GM21737 (cell line): ENCODE data around the gene GAPVD1.
A peak's percentile ranks its signal among the peaks of the same experiment; 100 is the strongest.
"Not testable (repeated sequence)": the region's sequence is repeated elsewhere in the genome, so short reads cannot be mapped to it uniquely, and the experiment has no call there.

Experiments used
- ATAC-seq: cut with Tn5 transposase; IDR thresholded peaks from one replicate; pipeline ENCODE4 v1.9.1; 2021; ENCODE audit warnings: mild to moderate bottlenecking, moderate library complexity; ENCODE audit not compliant: unreplicated experiment

Gene GAPVD1

DNA sequence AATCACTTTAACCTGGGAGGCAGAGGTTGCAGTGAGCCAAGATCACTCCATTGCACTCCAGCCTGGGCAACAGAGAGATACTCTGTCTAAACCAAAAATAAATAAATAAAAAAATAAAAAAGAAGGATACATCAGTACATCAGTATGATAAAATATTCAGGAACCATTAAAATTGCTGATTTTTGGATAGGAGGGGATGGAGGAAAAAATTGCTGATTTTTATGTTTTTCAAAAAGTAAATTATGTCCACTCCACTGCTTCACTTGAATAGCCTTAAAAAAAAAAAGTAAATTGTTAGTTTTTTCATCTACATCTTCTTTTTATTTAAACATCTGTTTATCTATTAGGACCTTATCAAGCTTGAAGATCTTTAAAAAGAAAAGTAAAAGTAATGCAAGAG is 7.4 kb upstream of the GAPVD1 start:
- ATAC-seq: no peak

DNA sequence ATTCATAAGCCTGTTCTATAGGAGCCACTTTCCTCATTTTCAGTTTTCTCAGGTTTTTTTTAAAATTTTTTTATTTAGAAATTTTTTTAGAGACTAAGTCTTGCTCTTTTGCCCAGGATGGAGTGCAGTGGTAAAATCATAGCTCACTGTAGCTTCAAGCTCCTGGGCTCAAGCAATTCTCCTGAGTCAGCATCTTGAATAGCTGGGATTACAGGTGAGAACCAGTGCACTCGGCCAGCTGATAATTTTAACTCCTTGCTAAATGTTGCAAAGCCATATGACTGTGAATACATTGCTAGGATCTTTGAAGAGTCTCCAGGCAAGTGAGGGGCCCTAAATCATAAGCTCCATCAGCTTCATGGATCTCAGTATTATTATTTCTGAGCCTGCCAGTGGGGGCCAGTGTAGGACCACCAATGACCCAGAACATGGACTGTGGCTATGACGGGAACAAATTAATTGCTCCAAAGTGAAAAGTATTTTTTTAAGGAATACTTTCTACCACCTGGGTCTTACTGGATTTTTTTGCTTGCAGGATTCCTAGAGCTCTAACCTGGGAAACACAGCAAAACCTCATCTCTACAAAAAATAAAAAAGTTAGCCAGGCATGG is 5.7 kb upstream of the GAPVD1 start:
- no peak for ATAC-seq

DNA sequence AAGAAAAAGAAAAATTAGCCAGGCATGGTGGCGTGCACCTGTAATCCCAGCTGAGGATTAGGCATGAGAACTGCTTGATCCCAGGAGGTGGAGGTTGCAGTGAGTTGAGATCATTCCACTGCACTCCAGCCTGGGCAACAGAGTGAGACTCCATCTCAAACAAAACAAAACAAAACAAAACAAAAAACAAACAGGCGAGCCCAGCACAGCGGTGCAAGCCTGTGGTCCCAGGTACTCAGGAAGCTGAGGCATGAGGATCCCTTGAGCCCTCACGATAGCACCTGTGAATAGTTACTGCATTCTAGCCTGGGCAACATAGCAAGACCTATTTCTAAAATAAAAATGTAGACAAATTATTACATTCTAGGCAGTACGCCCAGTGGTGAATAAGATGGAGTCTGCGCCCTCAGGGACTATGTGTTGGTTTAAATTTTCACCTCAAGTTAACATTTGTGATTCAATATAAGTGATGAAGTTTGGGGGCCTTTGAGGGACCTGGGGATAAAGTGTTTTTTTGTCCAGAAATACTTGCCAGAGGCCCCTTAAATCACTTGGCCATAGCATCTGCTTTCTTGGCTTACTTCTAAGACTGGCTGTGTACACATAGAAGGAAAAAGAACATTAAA is 3.4 kb upstream of the GAPVD1 start:
- ATAC-seq: no peak

GRCh38 chr9:125258832-125259534 is 2.6 kb upstream of the GAPVD1 start:
- no peak for ATAC-seq

DNA sequence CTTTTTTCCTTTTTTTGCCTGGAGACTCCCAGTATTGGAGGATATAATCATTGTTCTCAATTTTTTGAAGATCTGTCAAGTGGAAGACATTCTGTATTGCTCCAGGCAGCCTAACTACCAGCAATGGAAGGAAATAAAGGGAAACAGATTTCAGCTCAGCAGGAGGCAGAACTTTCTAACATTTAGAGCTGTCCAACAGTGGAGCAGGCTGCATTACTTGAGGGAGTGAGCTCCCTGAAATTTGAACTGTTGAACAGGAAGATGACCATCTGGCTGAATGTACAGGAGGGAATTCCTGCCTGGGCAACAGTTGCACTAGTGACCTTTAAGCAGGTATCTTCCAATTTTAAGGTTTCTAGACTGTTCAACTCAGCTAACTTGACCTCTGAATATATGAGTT is 1.1 kb upstream of the GAPVD1 start:
- ATAC-seq: no peak

DNA sequence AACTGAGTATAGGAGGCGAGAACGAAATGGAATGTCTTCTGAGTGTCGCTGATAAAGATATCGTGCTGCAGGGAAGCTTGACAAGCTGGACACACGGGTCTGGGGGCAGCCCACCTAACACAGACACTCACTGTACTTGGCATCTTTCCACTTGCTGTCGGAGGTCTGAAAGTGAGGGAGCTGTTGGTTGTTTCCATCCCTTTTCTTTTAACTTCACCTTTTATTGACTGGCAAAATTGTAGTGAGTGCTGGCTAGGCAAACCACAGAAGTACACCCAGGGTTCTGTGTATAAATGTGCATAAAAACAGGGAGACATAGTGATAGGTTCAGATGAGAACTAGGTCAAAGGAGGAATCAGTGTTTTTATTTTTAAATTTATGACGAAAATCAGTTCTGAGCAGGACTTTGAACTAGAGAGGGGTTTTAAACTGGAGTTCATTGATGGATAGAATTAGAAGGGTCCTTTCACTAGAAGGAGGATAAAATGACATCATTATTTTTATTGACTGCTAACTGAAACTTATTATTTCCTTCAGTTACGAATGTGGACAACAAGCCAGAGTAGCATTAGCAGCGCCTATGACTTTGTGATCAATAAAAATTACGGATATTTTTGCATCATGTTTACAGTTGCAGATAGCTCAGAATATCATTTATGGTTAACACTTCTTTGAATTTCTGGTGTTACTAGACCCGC is 817 bp downstream of the GAPVD1 start:
- ATAC-seq: peak; percentile 6

DNA sequence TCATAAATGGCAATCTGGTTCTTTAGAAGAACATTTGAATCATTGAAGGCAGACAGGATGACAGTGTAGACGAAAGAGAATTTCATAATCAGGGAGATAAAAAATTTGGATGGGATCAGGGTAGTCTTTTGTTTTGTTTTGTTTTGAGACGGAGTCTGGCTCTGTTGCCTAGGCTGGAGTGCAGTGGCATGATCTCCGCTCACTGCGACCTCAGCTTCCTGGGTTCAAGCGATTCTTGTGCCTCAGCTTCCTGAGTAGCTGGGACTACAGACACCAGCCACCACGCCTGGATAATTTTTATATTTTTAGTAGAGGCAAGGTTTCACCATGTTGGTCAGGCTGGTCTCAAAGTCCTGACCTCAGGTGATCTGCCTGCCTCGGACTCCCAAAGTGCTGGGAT is 2.4 kb downstream of the GAPVD1 start:
- not testable (repeated sequence) for ATAC-seq

GRCh38 chr9:125268394-125269013 is 6.9 kb downstream of the GAPVD1 start:
- no peak for ATAC-seq

DNA sequence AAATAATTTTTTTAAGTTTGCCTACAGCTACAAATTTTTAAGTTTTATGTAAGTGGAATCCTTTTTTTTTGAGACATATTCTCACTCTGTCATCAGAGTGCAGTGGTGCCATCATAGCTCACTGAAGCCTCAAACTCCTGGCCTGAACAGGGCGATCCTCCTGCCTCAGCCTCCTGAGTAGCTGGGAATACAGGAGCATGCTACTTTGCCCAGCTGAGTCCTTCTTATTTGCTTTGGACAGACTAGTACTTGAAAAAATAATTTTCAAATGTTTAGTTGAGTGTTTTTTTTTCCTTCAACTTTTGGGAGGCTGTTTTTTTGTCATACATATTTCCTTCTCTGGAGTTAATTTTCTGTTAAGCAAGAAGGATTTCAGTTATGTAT is 7.4 kb downstream of the GAPVD1 start:
- no peak for ATAC-seq

- ATAC-seq: no peak
Measured at GRCh38 chr9:125271081-125271480, 9.5 kb downstream of the GAPVD1 start.

DNA sequence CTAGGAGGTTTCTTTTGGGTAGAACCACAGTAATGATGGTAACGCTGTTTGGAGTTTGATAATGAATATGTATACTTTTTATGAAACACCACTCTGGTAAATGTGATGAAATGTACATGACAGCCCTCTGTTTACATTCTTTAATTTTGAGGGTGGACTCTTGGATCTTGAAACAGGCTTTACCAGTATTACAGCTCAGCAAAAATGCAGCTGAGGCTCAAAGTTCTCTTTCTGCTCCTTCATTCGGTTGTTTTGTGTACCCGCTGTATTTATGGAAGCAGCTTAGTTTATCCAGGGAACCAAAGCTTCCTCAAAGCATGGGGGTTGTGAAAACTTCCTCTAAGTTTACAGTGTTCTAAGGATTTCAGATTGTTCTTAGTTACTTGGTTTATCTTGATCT is 11.1 kb downstream of the GAPVD1 start:
- no peak for ATAC-seq

- ATAC-seq: no peak
Measured at GRCh38 chr9:125276771-125277170, 15.1 kb downstream of the GAPVD1 start.

GRCh38 chr9:125277411-125277810 is 15.8 kb downstream of the GAPVD1 start:
- ATAC-seq: no peak

- ATAC-seq: no peak
Measured at GRCh38 chr9:125280945-125281344, 19.3 kb downstream of the GAPVD1 start.

- ATAC-seq: no peak
Measured at GRCh38 chr9:125284855-125285254, 23.2 kb downstream of the GAPVD1 start.

DNA sequence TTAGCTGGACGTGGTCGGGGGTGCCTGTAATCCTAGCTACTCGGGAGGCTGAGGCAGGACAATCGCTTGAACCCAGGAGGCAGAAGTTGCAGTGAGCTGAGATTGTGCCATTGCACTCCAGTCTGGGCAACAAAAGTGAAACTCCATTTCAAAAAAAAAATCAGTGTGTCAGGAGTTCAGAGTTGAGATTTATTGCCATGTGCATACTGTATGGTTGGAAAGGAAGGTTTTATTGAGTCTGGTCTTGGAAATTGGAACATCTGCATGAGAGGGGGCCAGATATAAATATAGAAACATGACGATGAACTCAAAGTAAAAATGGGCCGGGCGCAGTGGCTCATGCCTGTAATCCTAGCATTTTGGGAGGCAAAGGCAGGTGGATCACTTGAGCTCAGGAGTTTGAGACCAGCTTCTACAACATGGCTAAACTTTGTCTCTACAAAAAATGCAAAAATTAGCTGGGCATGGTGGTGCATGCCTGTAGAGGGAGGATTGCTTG is 25.4 kb downstream of the GAPVD1 start:
- not testable (repeated sequence) for ATAC-seq

DNA sequence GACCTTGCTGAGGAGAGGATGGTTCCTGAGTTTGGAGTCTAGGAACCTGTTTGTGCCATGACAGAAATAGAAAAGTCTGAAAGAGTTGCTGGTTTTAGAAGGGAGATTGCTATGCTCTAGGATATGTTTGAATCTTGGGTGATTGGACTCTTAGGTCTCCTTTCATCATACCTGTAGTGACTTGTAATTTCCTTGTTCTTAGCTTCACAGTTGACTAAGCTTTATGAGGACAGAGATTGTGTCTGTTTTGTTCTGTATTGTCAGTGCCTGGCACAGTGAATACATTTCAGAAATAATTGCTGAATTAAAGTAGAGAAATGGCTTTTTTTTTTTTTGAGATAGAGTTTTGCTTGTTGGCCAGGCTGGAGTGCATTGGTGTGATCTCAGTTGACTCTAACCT is 31.5 kb downstream of the GAPVD1 start:
- ATAC-seq: no peak

- no peak for ATAC-seq
Measured at GRCh38 chr9:125295657-125296056, 34.0 kb downstream of the GAPVD1 start.

GRCh38 chr9:125296843-125297372 is 35.3 kb downstream of the GAPVD1 start:
- no peak for ATAC-seq

GRCh38 chr9:125297917-125298316 is 36.3 kb downstream of the GAPVD1 start:
- no peak for ATAC-seq

GRCh38 chr9:125302241-125302640 is 40.6 kb downstream of the GAPVD1 start:
- ATAC-seq: no peak
